ENCODE measurements around the gene MYO9A.

Gene MYO9A

GRCh38 chr15:71779073-71779797 lies 338.7 kb downstream of the MYO9A start:
- H3K4me1 ChIP-seq (ENCODE audit: control insufficient read depth in 1 of 2, insufficient read depth in 1 of 2, low read depth in 1 of 2, low read length in 1 of 2), result no peaks in the 10 kb centered on the region
- no peaks in the 10 kb centered on the region for H3K27me3 ChIP-seq
- no peak for TF ChIP-seq CTCF (IDR thresholded peaks at IDR 0.05)
- H3K9me3 ChIP-seq, result no peaks in the 10 kb centered on the region
- H3K36me3 ChIP-seq, result no peaks in the 10 kb centered on the region
- H3K27ac ChIP-seq, result no peak overlapping the region
- H3K4me3 ChIP-seq (ENCODE audit: low read depth in 1 of 2, low read length in 1 of 2), result no peak overlapping the region

GRCh38 chr15:71777216-71777943 lies 340.6 kb downstream of the MYO9A start:
- no peak for TF ChIP-seq CTCF (IDR thresholded peaks at IDR 0.05)
- no peaks in the 10 kb centered on the region for H3K9me3 ChIP-seq
- no peaks in the 10 kb centered on the region for H3K36me3 ChIP-seq
- H3K27me3 ChIP-seq, result no peaks in the 10 kb centered on the region
- H3K4me1 ChIP-seq (ENCODE audit: control insufficient read depth in 1 of 2, insufficient read depth in 1 of 2, low read depth in 1 of 2, low read length in 1 of 2), result no peaks in the 10 kb centered on the region
- no peak overlapping the region for H3K27ac ChIP-seq
- no peak overlapping the region for H3K4me3 ChIP-seq (ENCODE audit: low read depth in 1 of 2, low read length in 1 of 2)

GRCh38 chr15:71776304-71776703 lies 341.6 kb downstream of the MYO9A start:
- H3K27me3 ChIP-seq, result no peaks in the 10 kb centered on the region
- H3K9me3 ChIP-seq, result no peaks in the 10 kb centered on the region
- no peaks in the 10 kb centered on the region for H3K4me1 ChIP-seq (ENCODE audit: control insufficient read depth in 1 of 2, insufficient read depth in 1 of 2, low read depth in 1 of 2, low read length in 1 of 2)
- no peaks in the 10 kb centered on the region for H3K36me3 ChIP-seq
- H3K27ac ChIP-seq, result no peak overlapping the region
- TF ChIP-seq CTCF (IDR thresholded peaks at IDR 0.05), result no peak
- no peak overlapping the region for H3K4me3 ChIP-seq (ENCODE audit: low read depth in 1 of 2, low read length in 1 of 2)

GRCh38 chr15:71775856-71776255 lies 342.1 kb downstream of the MYO9A start:
- Histone ChIP-seq H3K4me3 (ENCODE audit: low read depth in 1 of 2, low read length in 1 of 2) (no peak overlapping the region), H3K27ac (no peak overlapping the region), H3K27me3 (no peaks in the 10 kb centered on the region), H3K4me1 (ENCODE audit: control insufficient read depth in 1 of 2, insufficient read depth in 1 of 2, low read depth in 1 of 2, low read length in 1 of 2) (no peaks in the 10 kb centered on the region), H3K36me3 (no peaks in the 10 kb centered on the region), H3K9me3 (no peaks in the 10 kb centered on the region)
- TF ChIP-seq CTCF (IDR thresholded peaks at IDR 0.05), result no peak

GRCh38 chr15:71773206-71773859 lies 344.6 kb downstream of the MYO9A start:
- Histone ChIP-seq H3K4me1 (ENCODE audit: control insufficient read depth in 1 of 2, insufficient read depth in 1 of 2, low read depth in 1 of 2, low read length in 1 of 2) (no peaks in the 10 kb centered on the region), H3K4me3 (ENCODE audit: low read depth in 1 of 2, low read length in 1 of 2) (no peak overlapping the region), H3K9me3 (no peaks in the 10 kb centered on the region), H3K27ac (no peak overlapping the region), H3K27me3 (no peaks in the 10 kb centered on the region), H3K36me3 (no peaks in the 10 kb centered on the region)
- TF ChIP-seq CTCF (IDR thresholded peaks at IDR 0.05), result no peak
